ENCODE results near the gene SOX15.

GRCh38 chr17:7589204-7589868, 558 bp downstream of the SOX15 start:
- peak in 1 of 2 donors; percentile 20 for TF ChIP-seq POLR2A (IDR thresholded peaks at IDR 0.05)
- TF ChIP-seq CTCF (IDR thresholded peaks at IDR 0.05), result peak; percentile 73 to 89 (median 80)

Measured in thyroid gland (tissue), 4 donors.